Embryonic facial prominence (tissue), 1 donor: ENCODE measurements around the gene MAPKAPK2.
"Not testable (repeated sequence)": the region's sequence is repeated elsewhere in the genome, so short reads cannot be mapped to it uniquely, and the experiment has no call there.

Experiments
- DNase-seq: peaks from one replicate; pipeline ENCODE4 v3.0.0-alpha.2; 2016; ENCODE audit errors: extremely low spot score

MAPKAPK2 gene

GRCh38 chr1:206684478-206685333, at the start of gene MAPKAPK2:
MAPKAPK2 (plus strand) TSS chr1:206684905; CDS start chr1:206685230, 325 bp downstream.
- DNase-seq, result peak; percentile 56

GRCh38 chr1:206635080-206635977, 49.4 kb upstream of the MAPKAPK2 start, which contains the start of gene DYRK3:
DYRK3 (plus strand) TSS chr1:206635536; CDS start chr1:206635704, 168 bp downstream.
- DNase-seq, result peak; percentile 77

- no peak for DNase-seq
Measured at GRCh38 chr1:206635978-206636345, 48.7 kb upstream of the MAPKAPK2 start.

- DNase-seq, result no peak
Measured at GRCh38 chr1:206636671-206637070, 48.0 kb upstream of the MAPKAPK2 start.

- no peak for DNase-seq
Measured at GRCh38 chr1:206637605-206638004, 47.1 kb upstream of the MAPKAPK2 start.

- DNase-seq, result not testable (repeated sequence)
Measured at GRCh38 chr1:206642074-206642473, 42.6 kb upstream of the MAPKAPK2 start.

- no peak for DNase-seq
Measured at GRCh38 chr1:206643118-206643698, 41.5 kb upstream of the MAPKAPK2 start.

GRCh38 chr1:206646504-206646903, 38.2 kb upstream of the MAPKAPK2 start:
- no peak for DNase-seq

GRCh38 chr1:206647224-206647623, 37.5 kb upstream of the MAPKAPK2 start:
- no peak for DNase-seq

- DNase-seq, result no peak
Measured at GRCh38 chr1:206649261-206649921, 35.3 kb upstream of the MAPKAPK2 start.

- DNase-seq, result no peak
Measured at GRCh38 chr1:206651014-206651413, 33.7 kb upstream of the MAPKAPK2 start.

GRCh38 chr1:206651958-206652890, 32.5 kb upstream of the MAPKAPK2 start:
- no peak for DNase-seq

- DNase-seq, result no peak
Measured at GRCh38 chr1:206653715-206654459, 30.8 kb upstream of the MAPKAPK2 start.

- no peak for DNase-seq
Measured at GRCh38 chr1:206654828-206655227, 29.9 kb upstream of the MAPKAPK2 start.

- DNase-seq, result no peak
Measured at GRCh38 chr1:206655471-206655882, 29.2 kb upstream of the MAPKAPK2 start.

GRCh38 chr1:206656936-206657335, 27.8 kb upstream of the MAPKAPK2 start:
- DNase-seq, result no peak

GRCh38 chr1:206657751-206658150, 27.0 kb upstream of the MAPKAPK2 start:
- no peak for DNase-seq

- no peak for DNase-seq
Measured at GRCh38 chr1:206658264-206658980, 26.3 kb upstream of the MAPKAPK2 start.

GRCh38 chr1:206658981-206659273, 25.8 kb upstream of the MAPKAPK2 start:
- no peak for DNase-seq
